EH (cell line): ENCODE data around the gene ITPR2.
A peak's percentile ranks its signal among the peaks of the same experiment; 100 is the strongest.
"Not testable (repeated sequence)": the region's sequence is repeated elsewhere in the genome, so short reads cannot be mapped to it uniquely, and the experiment has no call there.

Experiments used
- DNase-seq: peaks from one replicate; pipeline ENCODE4 v3.0.0-alpha.2; 2015; ENCODE audit warnings: low read depth

ITPR2 gene

GRCh38 chr12:26622601-26623000, 210.4 kb downstream of the ITPR2 start:
- DNase-seq = no peak

GRCh38 chr12:26621932-26622331, 211.1 kb downstream of the ITPR2 start:
- no peak for DNase-seq

GRCh38 chr12:26620907-26621306, 212.1 kb downstream of the ITPR2 start:
- DNase-seq = no peak

- DNase-seq = no peak
These were observed 215.5 kb downstream of the ITPR2 start for GRCh38 chr12:26617513-26617912.

GRCh38 chr12:26614011-26614616, 218.9 kb downstream of the ITPR2 start:
- DNase-seq = peak; percentile 44

- no peak for DNase-seq
These were observed 220.8 kb downstream of the ITPR2 start for GRCh38 chr12:26612203-26612602.

- DNase-seq = no peak
These were observed 221.4 kb downstream of the ITPR2 start for GRCh38 chr12:26611598-26611997.

- DNase-seq = no peak
These were observed 222.2 kb downstream of the ITPR2 start for GRCh38 chr12:26610774-26611173.

- DNase-seq = peak; percentile 15
These were observed 223.0 kb downstream of the ITPR2 start for GRCh38 chr12:26609986-26610385.

- peak; percentile 20 for DNase-seq
These were observed 224.3 kb downstream of the ITPR2 start for GRCh38 chr12:26608706-26609105.

- no peak for DNase-seq
These were observed 224.7 kb downstream of the ITPR2 start for GRCh38 chr12:26608273-26608672.

GRCh38 chr12:26606911-26607310, 226.1 kb downstream of the ITPR2 start:
- no peak for DNase-seq

- DNase-seq = not testable (repeated sequence)
These were observed 228.2 kb downstream of the ITPR2 start for GRCh38 chr12:26604813-26605212.

GRCh38 chr12:26599096-26599695, 233.8 kb downstream of the ITPR2 start:
- DNase-seq = peak; percentile 38

- DNase-seq = peak; percentile 38
These were observed 237.2 kb downstream of the ITPR2 start for GRCh38 chr12:26595806-26596205.

GRCh38 chr12:26580619-26581018, 252.4 kb downstream of the ITPR2 start:
- DNase-seq = no peak

- DNase-seq = no peak
These were observed 256.7 kb downstream of the ITPR2 start for GRCh38 chr12:26576266-26576665.

- no peak for DNase-seq
These were observed 259.6 kb downstream of the ITPR2 start for GRCh38 chr12:26573225-26573909.

GRCh38 chr12:26572137-26572536, 260.9 kb downstream of the ITPR2 start:
- DNase-seq = no peak

- DNase-seq = no peak
These were observed 261.4 kb downstream of the ITPR2 start for GRCh38 chr12:26571560-26571959.

- DNase-seq = no peak
These were observed 265.9 kb downstream of the ITPR2 start for GRCh38 chr12:26567126-26567525.

- DNase-seq = peak; percentile 12
These were observed 266.3 kb downstream of the ITPR2 start for GRCh38 chr12:26566675-26567074.

GRCh38 chr12:26566186-26566585, 266.8 kb downstream of the ITPR2 start:
- DNase-seq = no peak
